Subcutaneous adipose tissue (tissue), 4 donors: ENCODE measurements around the gene LRRC10B. TPM values are rescaled to one million over a fixed set of nuclear protein-coding genes. Genes with fewer than 3 reads are reported as not detected.

Experiments
- CTCF ChIP-seq: fragments of 450-650 bp; IDR thresholded peaks from one replicate; pipeline ENCODE4 v1.5.1; 2016; ENCODE audit warnings: low read depth, mild to moderate bottlenecking, control low read depth, antibody characterized with exemption, moderate library complexity
- total RNA-seq, 4 donors: library from RNA; depleted of rRNA; stranded (reverse); fragments of >200 nt; gene quantifications; one replicate each; pipeline ENCODE4 v1.1.0, GENCODE V29; 2016

Gene LRRC10B
- total RNA-seq, 4 donors from 2014 or later, result 0.22 to 1.7 (median 1.6) TPM; not detected in 1

GRCh38 chr11:61488651-61489291 lies 19.8 kb upstream of the LRRC10B start:
- TF ChIP-seq CTCF, result no peak

- no peak for TF ChIP-seq CTCF
Measured at GRCh38 chr11:61489833-61490721, 18.5 kb upstream of the LRRC10B start.

GRCh38 chr11:61491736-61492395 lies 16.7 kb upstream of the LRRC10B start:
- TF ChIP-seq CTCF, result no peak

- no peak for TF ChIP-seq CTCF
Measured at GRCh38 chr11:61494381-61494961, 14.1 kb upstream of the LRRC10B start.

- TF ChIP-seq CTCF, result no peak
Measured at GRCh38 chr11:61495801-61496601, 12.5 kb upstream of the LRRC10B start.

GRCh38 chr11:61496602-61497400 lies 11.7 kb upstream of the LRRC10B start:
- no peak for TF ChIP-seq CTCF
